MV-4-11 (cell line): ENCODE results near the gene ZNF714.
"Not testable (repeated sequence)": the region's sequence is repeated elsewhere in the genome, so short reads cannot be mapped to it uniquely, and the experiment has no call there.

ENCODE experiments used
- DNase-seq: peaks from one replicate; lab custom pipeline; 2025; lab: John Stamatoyannopoulos, UW

Gene ZNF714

DNA sequence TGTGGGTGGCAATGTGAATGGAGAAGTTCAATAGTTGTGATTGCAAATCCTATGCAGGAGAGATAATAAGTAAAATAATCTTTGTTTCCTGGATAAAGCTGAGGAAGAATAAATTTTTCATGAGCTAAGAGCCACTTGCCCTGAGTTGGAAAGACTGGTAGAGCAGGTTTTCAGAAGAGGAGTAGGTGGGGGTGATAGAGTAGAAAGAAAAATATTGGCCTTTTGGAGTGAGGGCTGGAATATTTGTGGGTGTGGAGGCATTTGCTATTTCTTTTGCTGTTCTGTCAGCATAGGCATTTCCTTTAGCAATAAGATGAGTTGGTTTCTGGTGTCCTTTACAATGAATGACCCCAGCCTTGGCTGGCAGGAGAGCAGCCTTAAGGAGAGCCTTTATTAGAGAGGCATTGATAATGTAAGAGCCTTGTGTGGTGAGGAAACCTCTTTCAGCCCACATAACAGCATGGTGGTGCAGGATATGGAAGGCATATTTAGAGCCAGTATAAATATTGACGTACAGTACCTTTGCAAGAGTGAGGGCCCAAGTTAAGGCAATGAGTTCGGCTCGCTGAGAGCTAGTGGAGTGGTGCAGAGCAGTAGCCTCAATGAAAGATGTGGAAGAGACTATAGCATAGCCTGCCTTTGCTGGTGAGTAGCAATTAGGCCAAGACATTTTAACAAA, 48.2 kb downstream of the ZNF714 start:
- DNase-seq, result no peak

GRCh38 chr19:21133633-21134032, 51.6 kb downstream of the ZNF714 start:
- no peak for DNase-seq

DNA sequence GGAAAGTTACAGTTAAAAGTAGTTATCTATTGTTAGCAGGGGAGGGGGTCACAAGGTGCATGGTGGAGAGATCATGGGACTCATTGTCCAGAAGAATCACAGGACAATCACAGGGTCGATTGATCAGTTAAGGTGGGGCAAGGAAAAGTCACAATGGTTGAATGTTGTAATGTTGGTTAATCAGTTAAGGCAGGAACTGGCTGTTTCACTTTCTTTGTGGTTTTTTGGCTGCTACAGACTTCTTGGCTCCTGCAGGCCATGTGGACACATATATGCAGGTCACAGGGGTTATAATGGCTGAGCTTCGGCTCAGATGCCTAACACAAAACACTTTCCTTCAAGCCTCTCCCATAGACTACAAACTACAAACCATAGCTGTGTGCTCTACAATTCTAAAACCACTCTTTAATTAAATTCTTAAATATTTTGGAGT, 52.9 kb downstream of the ZNF714 start:
- DNase-seq, result peak; percentile 59

DNA sequence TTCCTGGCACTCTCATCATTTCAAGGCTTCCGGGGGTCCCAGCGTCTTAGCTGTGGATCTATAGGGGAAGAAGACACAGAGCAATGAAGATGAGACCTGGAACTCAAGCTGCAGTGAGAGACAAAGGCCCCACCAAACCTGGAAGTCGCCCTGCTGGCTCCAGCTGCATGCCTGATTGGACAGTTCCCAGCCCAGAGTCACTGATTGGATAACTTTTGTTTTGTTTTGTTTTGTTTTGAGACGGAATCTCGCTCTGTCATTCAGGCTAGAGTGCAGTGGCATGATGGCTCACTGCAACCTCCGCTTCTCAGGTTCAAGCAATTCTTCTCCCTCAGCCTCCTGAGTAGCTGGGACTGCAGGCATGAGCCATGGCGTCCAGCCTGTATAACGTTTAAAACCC, 53.4 kb downstream of the ZNF714 start:
- DNase-seq, result no peak

- no peak for DNase-seq
Measured at GRCh38 chr19:21138130-21138529, 56.1 kb downstream of the ZNF714 start.

- not testable (repeated sequence) for DNase-seq
Measured at GRCh38 chr19:21141006-21141405, 59.0 kb downstream of the ZNF714 start.

- peak; percentile 98 for DNase-seq
Measured at GRCh38 chr19:21141787-21142464, 59.9 kb downstream of the ZNF714 start, which contains the start of gene ZNF431. ZNF431 (plus strand) TSS chr19:21142040; CDS start chr19:21142184, 144 bp downstream.

- DNase-seq, result no peak
Measured at GRCh38 chr19:21143428-21143827, 61.4 kb downstream of the ZNF714 start.

- DNase-seq, result no peak
Measured at GRCh38 chr19:21143854-21144253, 61.9 kb downstream of the ZNF714 start.

- no peak for DNase-seq
Measured at GRCh38 chr19:21147540-21147939, 65.5 kb downstream of the ZNF714 start.

DNA sequence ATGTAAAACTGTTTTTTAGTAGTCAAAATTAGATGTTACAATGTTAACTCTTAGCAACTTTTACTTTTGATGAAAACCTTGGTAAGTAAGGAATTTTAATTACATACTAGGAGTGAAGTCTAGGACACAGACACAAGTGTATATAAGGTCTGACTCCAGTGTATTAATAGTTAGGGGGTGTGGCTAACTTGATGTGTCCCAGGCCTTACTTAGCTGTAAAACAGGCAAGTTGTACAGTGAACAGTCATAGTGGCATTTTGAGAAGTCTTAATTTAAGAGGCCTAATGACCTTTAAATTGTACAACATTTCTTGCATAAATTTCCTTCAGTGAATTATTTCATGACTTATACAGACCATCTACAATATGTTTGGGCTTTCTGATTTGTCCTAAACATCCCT, 66.7 kb downstream of the ZNF714 start:
- no peak for DNase-seq

DNA sequence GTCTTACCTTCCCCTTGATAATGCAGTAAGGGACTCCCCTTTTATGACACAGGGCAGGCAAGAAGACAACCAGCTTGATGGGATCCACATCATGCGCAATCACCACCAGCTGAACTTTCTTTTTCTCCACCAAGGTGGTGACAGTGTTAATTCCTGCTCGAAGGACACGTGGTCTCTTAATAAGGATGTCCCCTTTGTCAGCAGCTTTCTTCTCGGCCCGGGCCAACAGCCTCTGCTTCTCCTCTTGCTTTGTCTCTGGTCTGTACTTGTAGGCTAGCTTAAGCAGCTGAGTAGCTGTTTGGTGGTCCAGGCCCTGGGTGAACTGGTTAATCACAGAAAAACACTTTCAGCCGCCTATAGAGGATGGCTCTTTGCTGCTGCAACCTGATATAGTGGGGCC, 67.9 kb downstream of the ZNF714 start:
- no peak for DNase-seq

GRCh38 chr19:21151460-21151859, 69.5 kb downstream of the ZNF714 start:
- no peak for DNase-seq

GRCh38 chr19:21158523-21159135, 76.6 kb downstream of the ZNF714 start:
- DNase-seq, result no peak

DNA sequence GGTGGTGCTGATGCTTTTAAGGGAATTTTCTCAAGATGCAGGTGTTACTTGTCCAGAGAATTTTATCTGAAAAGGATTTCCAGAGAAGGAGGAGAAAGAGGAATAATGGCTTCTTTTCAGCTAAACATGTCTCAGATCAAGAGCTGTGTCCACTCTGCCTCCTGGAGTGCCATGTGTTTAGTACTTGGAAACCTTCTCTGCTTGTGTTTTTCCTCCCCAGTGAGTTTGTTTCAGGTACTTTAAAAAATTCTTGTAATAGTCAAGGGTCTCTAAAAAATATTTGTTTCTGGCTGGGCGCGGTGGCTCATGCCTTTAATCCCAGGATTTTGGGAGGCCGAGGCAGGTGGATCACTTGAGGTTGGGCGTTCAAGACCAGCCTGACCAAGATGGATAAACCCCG, 82.5 kb downstream of the ZNF714 start:
- no peak for DNase-seq

GRCh38 chr19:21166436-21166835, 84.4 kb downstream of the ZNF714 start:
- no peak for DNase-seq
